ENCODE data around the gene KRTAP3-2.
"Not testable (repeated sequence)": the region's sequence is repeated elsewhere in the genome, so short reads cannot be mapped to it uniquely, and the experiment has no call there.

KRTAP3-2 gene

DNA sequence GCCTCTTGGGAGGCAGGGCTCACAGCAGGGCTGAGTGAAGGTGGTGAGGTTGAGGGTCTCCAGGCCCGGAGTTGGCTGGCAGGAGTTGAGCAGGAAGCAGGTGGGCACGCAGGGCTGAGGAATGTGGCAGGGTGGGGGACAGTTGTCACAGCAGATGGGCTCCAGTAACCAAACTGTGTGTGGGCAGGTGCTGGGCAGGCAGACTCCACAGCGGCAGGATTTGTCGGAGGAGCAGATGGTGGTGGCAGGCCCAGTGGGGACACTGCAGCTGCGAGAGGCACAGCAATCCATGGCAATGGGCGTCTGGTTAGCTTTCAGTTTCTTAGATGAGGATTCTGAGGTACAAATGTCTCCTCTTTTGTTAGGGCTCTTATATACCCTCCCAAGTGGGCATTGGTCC, at the start of gene KRTAP3-2:
Gene KRTAP3-2 (minus strand): TSS at position 344 of the 400 bp plus-strand sequence. CDS start 53 bp downstream, at position 291.
- in situ Hi-C loops (cut with MboI; ENCODE audit: low sequenced_read_pairs) = not testable (repeated sequence)

DNA sequence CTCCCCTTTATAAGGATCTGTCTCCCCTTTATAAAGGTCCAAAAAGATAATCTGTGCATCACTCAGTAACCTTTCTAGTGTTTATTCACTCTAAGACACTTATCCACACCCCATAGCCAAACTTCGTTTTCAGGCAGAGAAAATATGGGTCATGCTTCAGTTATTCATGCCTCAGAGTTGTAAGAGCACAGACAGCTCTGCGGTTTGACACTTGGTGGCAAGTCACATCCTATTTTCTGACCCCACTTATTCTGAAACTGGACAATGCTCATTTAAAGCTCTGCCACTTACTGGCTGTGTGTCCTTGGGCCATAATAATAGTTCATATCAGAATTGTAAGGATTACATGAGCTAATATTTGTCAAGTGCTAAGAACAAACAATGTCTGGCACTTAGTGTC, 49.4 kb upstream of the KRTAP3-2 start:
- in situ Hi-C loops (cut with MboI; ENCODE audit: low sequenced_read_pairs) = no loop called here

DNA sequence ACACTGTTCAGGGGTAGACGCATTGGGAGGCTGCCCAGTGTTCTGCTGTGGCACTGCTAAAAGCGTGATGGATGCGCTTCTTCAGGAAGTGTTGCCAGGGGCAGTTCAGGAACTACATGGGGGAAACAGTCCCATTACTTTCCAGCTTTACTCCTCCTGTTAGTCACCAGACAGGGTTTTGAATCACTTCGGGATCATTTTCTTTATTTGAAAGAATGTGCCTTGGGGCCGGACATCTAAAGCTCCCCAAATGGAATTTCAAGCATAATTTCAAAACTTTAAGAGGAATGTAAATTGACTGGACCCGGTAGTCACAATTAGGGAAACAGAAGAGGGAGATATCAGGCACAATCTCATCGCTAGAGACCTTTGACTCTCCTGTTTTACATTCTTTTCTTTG, 48.7 kb upstream of the KRTAP3-2 start:
- in situ Hi-C loops (cut with MboI; ENCODE audit: low sequenced_read_pairs) = no loop called here

DNA sequence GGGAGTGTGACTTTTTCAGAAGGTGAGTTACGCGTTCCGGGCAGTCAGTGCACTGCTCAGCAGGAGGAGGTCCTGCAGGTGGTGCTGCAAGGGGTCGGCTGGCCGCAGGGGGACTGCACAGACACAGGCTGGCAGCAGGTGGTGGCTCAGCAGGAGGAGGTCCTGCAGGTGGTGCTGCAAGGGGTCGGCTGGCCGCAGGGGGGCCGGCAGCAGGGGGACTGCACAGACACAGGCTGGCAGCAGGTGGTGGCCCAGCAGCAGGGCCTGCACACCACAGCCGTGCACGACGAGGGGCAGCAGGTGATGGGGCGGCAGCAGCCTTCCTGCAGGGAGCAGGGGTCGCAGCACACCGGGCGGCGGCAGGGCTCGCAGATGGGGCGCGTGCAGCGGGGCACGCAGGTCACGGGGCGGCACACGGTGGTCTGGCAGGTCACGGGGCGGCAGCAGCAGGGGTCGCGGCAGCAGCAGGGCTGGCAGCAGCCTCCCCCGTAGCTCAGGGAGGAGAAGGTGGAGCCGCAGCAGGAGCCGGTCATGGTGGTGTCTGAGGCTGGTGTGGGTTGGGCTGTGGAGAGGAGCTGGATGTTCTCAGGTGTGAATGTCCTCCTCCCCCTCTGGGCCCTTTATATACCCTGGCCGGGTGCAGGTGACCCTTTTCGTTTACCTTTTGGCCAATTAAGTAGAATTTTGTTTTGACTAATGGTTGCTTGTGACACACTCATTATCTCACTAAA, 47.2 kb upstream of the KRTAP3-2 start, which contains the start of gene KRTAP2-1:
Gene KRTAP2-1 (minus strand): TSS at position 582 of the 731 bp plus-strand sequence. CDS start 49 bp downstream, at position 533.
- in situ Hi-C loops (cut with MboI; ENCODE audit: low sequenced_read_pairs) = not testable (repeated sequence)

DNA sequence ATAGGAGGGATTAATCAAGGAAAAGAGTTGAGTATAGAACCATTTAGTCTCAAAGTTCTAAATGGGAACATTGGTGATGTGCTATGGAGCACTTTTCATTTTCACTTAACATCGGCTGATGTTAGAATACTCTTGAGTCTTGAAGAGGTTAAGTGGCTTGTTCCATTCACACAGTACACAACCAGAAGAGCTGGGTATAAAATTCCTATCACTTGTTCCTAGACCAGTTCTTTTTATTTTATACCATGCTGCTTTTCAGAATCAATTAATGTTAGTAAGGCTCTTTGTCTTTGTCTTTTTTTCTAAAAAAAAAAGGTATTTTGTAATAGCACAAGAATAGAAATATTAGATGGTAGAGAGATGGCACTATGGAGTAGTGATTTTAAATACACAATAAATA, 43.2 kb upstream of the KRTAP3-2 start:
- in situ Hi-C loops (cut with MboI; ENCODE audit: low sequenced_read_pairs) = no loop called here

DNA sequence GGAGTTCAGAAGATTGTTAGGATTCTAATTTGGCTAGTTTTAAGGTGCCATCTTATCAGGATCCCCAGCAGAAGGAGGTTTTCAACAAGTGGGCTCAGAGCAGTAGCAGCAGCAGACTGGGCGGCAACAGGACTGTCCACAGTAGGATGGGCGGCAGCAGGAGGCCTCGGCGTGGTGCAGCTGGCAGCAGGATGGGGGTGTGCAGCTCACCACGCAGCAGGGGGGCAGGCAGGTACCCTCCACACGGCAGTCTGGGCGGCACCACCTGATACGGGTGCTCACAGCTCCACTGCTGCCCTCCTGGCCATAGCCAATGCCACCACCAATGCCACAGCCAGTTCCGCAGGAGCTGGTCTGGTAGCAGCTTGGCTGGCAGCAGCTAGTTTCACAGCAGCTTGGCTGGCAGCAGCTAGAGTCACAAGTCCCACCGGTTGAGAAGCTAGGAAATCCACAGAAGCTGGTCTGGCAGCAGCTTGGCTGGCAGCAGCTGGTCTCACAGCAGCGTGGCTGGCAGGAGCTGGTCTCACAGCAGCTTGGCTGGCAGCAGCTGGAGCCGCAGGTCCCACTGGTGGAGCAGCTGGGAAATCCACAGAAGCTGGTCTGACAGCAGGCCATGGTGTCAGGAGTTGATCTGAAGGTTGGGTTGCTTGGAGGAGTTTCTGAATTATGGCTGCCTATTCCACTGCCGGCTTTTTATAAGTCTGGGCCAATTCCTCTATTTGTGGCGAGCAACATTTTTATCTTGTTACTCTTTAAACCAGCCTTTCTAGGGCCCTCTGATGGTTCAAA, 41.3 kb upstream of the KRTAP3-2 start, which contains the start of gene KRTAP1-1:
Gene KRTAP1-1 (minus strand): TSS at position 668 of the 789 bp plus-strand sequence. CDS start 53 bp downstream, at position 615.
- in situ Hi-C loops (cut with MboI; ENCODE audit: low sequenced_read_pairs) = not testable (repeated sequence)

DNA sequence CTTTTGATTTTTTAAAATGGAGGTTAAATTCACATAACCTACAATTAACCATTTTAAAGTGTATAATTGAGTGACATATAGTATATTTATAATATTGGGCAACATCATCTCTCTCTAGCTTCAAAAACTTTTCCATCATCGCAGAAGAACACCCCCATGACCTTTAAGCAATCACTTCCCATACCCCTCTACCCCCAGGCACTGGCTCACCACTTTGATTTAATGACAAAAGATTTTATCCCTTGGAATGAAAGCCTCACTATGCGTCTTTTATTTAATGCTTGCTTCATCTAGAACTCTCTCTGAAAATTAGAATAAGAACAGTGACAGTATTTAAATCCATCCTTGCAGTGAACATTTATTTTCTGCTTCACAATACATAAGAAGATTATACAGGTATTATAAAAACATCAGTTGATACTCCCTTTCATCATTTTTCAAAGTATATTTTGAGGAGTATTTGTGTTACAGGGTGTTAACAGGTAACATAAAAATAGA, 38.2 kb upstream of the KRTAP3-2 start:
- in situ Hi-C loops (cut with MboI; ENCODE audit: low sequenced_read_pairs) = no loop called here

DNA sequence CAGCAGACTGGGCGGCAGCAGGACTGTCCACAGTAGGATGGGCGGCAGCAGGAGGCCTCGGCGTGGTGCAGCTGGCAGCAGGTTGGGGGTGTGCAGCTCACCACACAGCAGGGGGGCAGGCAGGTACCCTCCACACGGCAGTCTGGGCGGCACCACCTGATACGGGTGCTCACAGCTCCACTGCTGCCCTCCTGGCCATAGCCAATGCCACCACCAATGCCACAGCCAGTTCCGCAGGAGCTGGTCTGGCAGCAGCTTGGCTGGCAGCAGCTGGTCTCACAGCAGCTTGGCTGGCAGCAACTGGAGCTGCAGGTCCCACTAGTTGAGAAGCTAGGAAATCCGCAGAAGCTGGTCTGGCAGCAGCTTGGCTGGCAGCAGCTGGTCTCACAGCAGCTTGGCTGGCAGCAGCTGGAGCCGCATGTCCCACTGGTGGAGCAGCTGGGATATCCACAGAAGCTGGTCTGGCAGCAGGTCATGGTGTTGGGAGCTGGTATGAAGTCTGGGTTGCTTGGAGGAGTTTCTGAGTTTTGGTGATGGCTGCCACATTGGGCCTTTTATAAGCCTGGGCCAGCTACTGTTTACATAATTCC, 34.7 kb upstream of the KRTAP3-2 start, which contains the start of gene KRTAP1-3:
Gene KRTAP1-3 (minus strand): TSS at position 529 of the 590 bp plus-strand sequence. CDS start 53 bp downstream, at position 476.
- in situ Hi-C loops (cut with MboI; ENCODE audit: low sequenced_read_pairs) = not testable (repeated sequence)

DNA sequence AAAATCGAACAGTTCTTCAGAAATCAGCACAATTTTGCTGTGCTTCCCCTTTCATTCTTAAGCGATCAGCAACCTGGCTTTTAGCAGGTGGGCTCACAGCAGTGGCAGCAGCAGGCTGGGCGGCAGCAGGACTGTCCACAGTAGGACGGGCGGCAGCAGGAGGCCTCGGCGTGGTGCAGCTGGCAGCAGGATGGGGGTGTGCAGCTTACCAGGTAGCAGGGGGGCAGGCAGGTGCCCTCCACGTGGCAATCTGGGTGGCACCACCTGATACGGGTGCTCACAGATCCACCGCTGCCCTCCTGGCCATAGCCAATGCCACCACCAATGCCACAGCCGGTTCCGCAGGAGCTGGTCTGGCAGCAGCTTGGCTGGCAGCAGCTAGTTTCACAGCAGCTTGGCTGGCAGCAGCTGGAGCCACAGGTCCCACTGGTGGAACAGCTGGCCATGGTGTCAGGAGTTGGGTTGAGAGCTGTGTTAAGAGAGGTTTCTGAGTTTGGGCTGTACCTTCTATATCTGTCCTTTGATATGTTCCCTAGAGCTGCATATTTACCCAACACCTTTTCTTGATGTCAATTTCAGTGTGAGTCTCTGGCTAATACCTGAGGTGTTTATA, 30.0 kb upstream of the KRTAP3-2 start, which contains the start of gene KRTAP1-4:
Gene KRTAP1-4 (minus strand): TSS at position 563 of the 613 bp plus-strand sequence. CDS start 117 bp downstream, at position 446.
- in situ Hi-C loops (cut with MboI; ENCODE audit: low sequenced_read_pairs) = no loop called here

DNA sequence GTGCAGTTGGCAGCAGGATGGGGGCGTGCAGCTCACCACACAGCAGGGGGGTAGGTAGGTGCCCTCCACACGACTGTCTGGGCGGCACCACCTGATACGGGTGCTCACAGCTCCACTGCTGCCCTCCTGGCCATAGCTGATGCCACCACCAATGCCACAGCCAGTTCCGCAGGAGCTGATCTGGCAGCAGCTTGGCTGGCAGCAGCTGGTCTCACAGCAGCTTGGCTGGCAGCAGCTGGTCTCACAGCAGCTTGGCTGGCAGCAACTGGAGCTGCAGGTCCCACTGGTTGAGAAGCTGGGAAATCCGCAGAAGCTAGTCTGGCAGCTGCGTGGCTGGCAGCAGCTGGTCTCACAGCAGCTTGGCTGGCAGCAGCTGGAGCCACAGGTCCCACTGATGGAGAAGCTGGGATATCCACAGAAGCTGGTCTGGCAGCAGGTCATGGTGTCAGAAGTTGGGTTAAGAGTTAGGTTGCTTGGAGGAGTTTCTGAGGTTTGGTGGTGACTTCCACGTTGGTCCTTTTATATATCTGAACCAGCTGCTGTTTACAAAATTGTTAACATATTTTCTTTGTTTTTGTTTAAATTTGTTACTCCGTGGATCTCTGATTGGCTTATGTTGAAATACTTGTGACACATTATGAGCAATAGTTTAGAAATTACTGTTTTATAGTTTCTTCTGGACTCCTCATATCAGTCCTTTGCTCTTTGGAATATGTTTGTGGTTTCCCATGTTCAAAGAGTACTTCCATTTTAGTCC, 27.2 kb upstream of the KRTAP3-2 start, which contains the start of gene KRTAP1-5:
Gene KRTAP1-5 (minus strand): TSS at position 494 of the 757 bp plus-strand sequence. CDS start 53 bp downstream, at position 441.
- in situ Hi-C loops (cut with MboI; ENCODE audit: low sequenced_read_pairs) = no loop called here

DNA sequence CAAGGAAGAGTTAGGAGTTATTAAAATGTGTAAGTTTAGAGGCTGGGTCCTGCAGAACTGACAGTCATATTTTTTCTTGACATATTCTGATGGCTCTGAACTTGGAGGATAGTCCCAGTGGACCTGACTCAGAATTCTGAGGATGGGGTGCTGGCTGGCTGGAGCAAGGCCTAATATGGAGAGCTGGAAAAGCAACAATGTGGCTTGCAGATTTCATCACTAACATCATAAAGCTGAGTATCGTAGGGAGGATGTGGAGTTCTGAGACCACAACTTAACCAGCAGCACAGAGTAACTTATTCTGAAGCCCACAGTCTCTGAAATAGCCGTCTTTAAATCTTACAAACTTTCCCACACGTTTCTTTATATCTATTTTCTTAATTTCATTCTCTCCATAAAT, 25.0 kb upstream of the KRTAP3-2 start:
- in situ Hi-C loops (cut with MboI; ENCODE audit: low sequenced_read_pairs) = no loop called here

DNA sequence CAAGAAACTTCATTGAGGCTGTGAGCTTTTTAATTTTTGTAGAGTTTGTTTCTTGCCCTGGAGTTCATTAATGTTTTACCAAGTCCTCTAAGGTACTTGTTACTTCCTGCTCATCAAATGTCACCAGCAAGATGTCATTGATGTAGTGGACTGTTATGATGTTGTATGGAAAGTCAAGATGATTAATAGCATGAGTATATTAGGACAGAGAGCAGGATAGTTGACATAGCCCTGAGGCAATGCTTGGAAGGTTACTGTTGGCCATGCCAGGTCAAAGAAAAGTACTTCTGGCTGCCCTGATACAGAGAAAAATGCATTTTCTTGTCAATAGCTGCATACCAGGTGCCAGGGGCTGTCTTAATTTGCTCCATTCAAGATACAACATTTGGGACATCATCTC, 20.6 kb upstream of the KRTAP3-2 start:
- in situ Hi-C loops (cut with MboI; ENCODE audit: low sequenced_read_pairs) = no loop called here

DNA sequence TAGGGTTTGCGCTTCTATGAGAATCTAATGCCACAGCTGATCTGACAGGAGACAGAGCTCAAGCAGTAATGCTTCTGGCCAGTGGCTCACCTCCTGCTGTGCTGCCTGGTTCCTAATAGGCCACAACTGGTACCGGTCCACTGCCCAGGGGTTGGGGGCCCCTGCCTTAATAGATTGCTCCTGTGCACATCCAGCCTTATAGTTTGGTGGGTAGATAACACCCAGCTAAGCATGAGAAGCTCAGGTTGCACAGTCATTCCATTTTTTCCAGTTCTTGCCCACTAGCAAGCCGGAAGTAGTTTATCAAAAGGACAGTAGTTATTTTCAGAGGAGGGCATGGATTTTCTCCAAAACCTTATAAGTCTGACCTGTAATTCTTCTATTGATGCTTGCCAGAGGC, 19.7 kb upstream of the KRTAP3-2 start:
- in situ Hi-C loops (cut with MboI; ENCODE audit: low sequenced_read_pairs) = no loop called here

DNA sequence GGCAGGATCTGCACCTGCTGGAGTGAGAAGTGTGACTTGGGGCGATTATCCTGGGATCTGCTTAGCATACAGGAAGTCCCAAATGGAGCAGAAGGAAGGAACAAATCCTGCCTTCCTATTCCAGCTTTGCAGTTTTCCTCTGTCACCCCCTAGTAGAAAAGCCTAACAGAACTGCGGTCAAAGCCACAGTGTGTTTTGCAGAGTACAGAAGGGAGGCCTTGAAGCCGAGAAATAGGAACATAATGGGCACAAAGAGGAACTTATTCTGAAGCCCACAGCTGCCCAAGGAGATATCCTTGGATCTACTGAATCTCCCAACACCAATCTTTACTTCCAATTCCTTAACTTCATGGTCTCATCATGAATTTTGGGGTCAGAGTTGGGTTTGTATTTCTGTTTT, 18.8 kb upstream of the KRTAP3-2 start:
- in situ Hi-C loops (cut with MboI; ENCODE audit: low sequenced_read_pairs) = no loop called here

DNA sequence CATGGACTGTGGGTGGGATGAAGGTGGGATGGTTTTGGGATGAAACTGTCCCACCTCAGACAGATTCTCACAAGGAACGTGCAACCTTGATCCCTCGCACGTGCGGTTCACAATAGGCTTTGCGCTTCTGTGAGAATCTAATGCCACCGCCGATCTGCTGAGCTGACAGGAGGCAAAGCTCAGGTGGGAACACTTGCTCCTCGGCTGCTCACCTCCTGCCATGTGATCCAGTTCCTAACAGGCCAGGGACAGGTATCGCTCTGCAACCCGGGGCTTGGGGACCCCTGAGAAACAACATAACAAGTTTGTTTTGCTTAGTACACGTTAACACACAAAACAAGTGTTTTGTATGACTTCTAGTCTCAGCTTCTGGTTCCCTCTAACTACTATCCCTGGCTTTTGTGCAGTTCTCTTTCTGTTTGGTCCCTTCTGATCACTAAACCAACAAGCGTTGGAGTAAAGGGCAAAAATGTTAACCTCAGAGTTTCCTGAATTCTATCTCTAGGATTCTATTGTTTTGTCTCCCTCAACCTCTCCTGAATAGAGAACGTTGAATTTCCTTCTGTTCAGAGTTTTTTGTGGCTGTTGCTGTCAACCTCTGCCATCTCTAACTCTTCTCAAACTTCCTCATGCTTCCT, 17.0 kb upstream of the KRTAP3-2 start:
- in situ Hi-C loops (cut with MboI; ENCODE audit: low sequenced_read_pairs) = no loop called here

DNA sequence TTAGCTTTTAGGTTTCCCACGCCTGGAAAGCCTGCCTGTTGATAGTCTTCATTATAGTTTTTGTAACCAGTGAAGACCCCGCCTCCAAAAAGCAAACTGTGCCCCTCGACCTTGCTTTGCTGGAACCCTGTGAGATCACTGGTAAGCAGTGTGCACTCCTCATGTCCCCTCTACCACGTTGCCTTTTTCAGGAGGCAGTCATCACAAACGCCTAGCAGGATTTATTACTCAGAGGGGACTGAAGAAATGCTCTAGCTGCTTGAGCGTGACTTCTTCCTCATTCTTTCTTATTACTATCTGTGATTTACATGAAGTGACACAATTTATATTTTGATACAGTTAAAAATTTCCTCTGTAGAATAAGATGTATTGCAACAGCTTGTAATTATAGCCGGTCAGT, 15.7 kb upstream of the KRTAP3-2 start:
- in situ Hi-C loops (cut with MboI; ENCODE audit: low sequenced_read_pairs) = no loop called here

DNA sequence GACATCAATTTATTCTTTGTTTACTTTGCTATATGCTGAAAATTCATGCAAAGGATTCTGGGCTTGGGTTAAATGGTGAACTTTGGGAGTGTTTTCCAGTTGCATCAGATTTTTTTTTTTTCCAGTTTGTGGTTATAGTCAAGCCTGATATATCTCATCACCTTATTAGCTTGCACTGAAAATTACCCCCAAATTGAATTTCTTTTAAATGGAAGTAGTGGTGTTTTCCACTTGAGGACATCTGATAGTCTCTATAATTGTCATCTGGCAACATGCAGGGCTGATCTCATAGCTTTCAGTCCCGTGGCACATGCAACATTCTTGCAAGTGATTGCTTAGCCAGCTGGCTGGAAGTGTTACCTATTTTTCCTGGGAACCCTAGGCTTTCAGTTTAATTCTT, 13.9 kb upstream of the KRTAP3-2 start:
- in situ Hi-C loops (cut with MboI; ENCODE audit: low sequenced_read_pairs) = no loop called here

DNA sequence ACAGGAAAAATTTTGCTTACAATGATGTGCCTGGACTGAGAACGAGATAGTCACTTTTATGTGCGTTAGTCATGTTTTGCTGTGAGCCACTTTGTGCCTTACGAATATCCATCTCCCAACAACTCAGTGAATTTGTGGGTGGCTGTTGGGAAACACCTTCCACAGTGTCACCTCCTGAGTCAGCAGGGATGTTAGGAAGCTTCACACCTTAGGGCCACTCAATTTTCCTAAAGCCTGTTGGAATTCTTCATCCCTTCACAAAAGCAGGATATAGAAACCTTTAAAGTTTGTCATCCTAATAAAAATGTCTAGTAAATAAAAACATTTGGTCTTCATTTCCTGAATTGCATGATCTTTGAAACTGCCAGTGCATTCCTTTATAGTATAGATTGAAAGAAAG, 13.5 kb upstream of the KRTAP3-2 start:
- in situ Hi-C loops (cut with MboI; ENCODE audit: low sequenced_read_pairs) = no loop called here

Data from HL-60/S4 (cell line).